K562 (cell line): ENCODE results near the gene EYA2. TPM values are rescaled to one million over a fixed set of nuclear protein-coding genes. Genes with fewer than 3 reads are reported as not detected.

Source experiments
- ATAC-seq: fragments of 200-7000 bp; cut with Tn5 transposase; 3 replicates; pipeline ENCODE4 v1.9.1; 2020; ENCODE audit warnings: moderate library complexity
- BruUV-seq: library from RNA; stranded (reverse); fragments of 400-500 nt; replicated peaks from 2 replicates; lab custom pipeline; 2021; lab: Mats Ljungman, UMichigan
- CTCF ChIA-PET: fragments of 300-600 bp; formaldehyde crosslinking; extraction: SDS; loops from one replicate; lab custom pipeline; 2021; ENCODE audit warnings: low intra/inter-chr PET ratio; lab: Yijun Ruan, JAX
- POLR2A ChIA-PET: fragments of 300-600, 350-650 bp; sonication (Branson Sonifier 250); formaldehyde crosslinking; extraction: SDS; loops from one replicate; lab custom pipeline; 2021; ENCODE audit warnings: antibody characterized with exemption, inconsistent platforms; lab: Yijun Ruan, JAX
- DNase-seq, 4 experiments: peaks; one replicate each; pipeline versions ENCODE4 v3.0.0 to v3.0.0-alpha.2; 2011 to 2018; ENCODE audit warnings: low spot score in 3 of 4, mixed read lengths in 3 of 4; ENCODE audit errors: extremely low read depth in 1 of 4
- FAIRE-seq: peaks from 2 replicates; lab custom pipeline; 2011; peaks lifted over from hg19 to GRCh38; lab: Jason Lieb, UNC
- H2AFZ ChIP-seq: 2 replicates; pipeline ENCODE4 v1.6.0; 2011; ENCODE audit warnings: low read depth, low read length, control low read depth, inconsistent platforms
- H3K27ac ChIP-seq: fragments of 200-600 bp; 3 replicates; pipeline ENCODE4 v1.8.0; 2011; ENCODE audit warnings: low read depth, mild to moderate bottlenecking, control low read depth, inconsistent platforms, low read length, moderate library complexity, mixed read lengths; ENCODE audit errors: extremely low read depth
- H3K27me3 ChIP-seq, 2 experiments: fragments of 300-600 bp in 1 of 2; 2 replicates in 1 of 2; 3 replicates in 1 of 2; pipeline versions ENCODE4 v1.6.0 to v1.8.0; 2011; ENCODE audit warnings: inconsistent platforms in 2 of 2, low read length in 2 of 2, mild to moderate bottlenecking in 1 of 2, mixed read lengths in 1 of 2, moderate library complexity in 1 of 2; ENCODE audit not compliant: control insufficient read depth in 2 of 2, insufficient read depth in 2 of 2
- H3K36me3 ChIP-seq: fragments of 300-600 bp; 3 replicates; pipeline ENCODE4 v1.8.0; 2011; ENCODE audit warnings: mild to moderate bottlenecking, low read length, inconsistent platforms; ENCODE audit not compliant: control insufficient read depth, insufficient read depth
- H3K4me1 ChIP-seq, 2 experiments: fragments of 200-600 bp in 1 of 2; replicated peaks in 1 of 2; 2 replicates in 1 of 2; 3 replicates in 1 of 2; pipeline versions ENCODE4 v1.5.1 to v1.8.0; 2011; ENCODE audit warnings: inconsistent platforms in 2 of 2, low read length in 2 of 2, mild to moderate bottlenecking in 1 of 2, mixed read lengths in 1 of 2, moderate library complexity in 1 of 2; ENCODE audit not compliant: control insufficient read depth in 2 of 2, insufficient read depth in 2 of 2
- H3K4me2 ChIP-seq: 2 replicates; pipeline ENCODE4 v1.6.1; 2011; ENCODE audit warnings: low read length, control low read depth, inconsistent platforms, mixed read lengths; ENCODE audit not compliant: insufficient read depth
- H3K4me3 ChIP-seq: fragments of 200-600 bp; sonication (generic), shearing (Covaris generic); 2 replicates; pipeline ENCODE4 v1.5.1; 2016; ENCODE audit warnings: control low read depth, inconsistent platforms
- H3K79me2 ChIP-seq: fragments of 200-600 bp; 3 replicates; pipeline ENCODE4 v1.8.0; 2011; ENCODE audit warnings: low read length, inconsistent platforms; ENCODE audit not compliant: control insufficient read depth, insufficient read depth
- H3K9ac ChIP-seq, 2 experiments: 2 replicates each; pipeline versions ENCODE4 v1.6.0 to v1.6.1; 2011; ENCODE audit warnings: low read depth in 2 of 2, low read length in 2 of 2, control low read depth in 1 of 2, inconsistent platforms in 1 of 2, mild to moderate bottlenecking in 1 of 2, mixed read lengths in 1 of 2; ENCODE audit not compliant: insufficient read depth in 1 of 2
- H3K9me1 ChIP-seq: one replicate; pipeline ENCODE4 v1.6.0; 2011; ENCODE audit warnings: inconsistent platforms, mild to moderate bottlenecking, low read length, moderate library complexity; ENCODE audit not compliant: control insufficient read depth, insufficient read depth
- H3K9me3 ChIP-seq: replicated peaks from 2 replicates; pipeline ENCODE4 v1.5.1; 2011; ENCODE audit warnings: low read depth, low read length, inconsistent platforms; ENCODE audit not compliant: control insufficient read depth, insufficient read depth
- H4K20me1 ChIP-seq: replicated peaks from 2 replicates; pipeline ENCODE4 v1.6.1; 2011; ENCODE audit warnings: low read length, inconsistent platforms, mixed read lengths; ENCODE audit not compliant: control insufficient read depth, insufficient read depth
- ELF2 ChIP-seq: fragments of 250-450 bp; sonication (Bioruptor Pico); IDR thresholded peaks from 2 replicates; pipeline ENCODE4 v1.5.0; 2021; ENCODE audit warnings: mild to moderate bottlenecking
- MTF1 ChIP-seq: fragments of 250-450 bp; sonication (Bioruptor Pico); IDR thresholded peaks from 2 replicates; pipeline ENCODE4 v1.9.0; 2021; ENCODE audit warnings: moderate library complexity, mild to moderate bottlenecking, inconsistent platforms, borderline replicate concordance
- MXI1 ChIP-seq: IDR thresholded peaks from 2 replicates; pipeline ENCODE4 v1.6.1; 2011; ENCODE audit warnings: low read depth, mild to moderate bottlenecking, improper control_type of control experiment, low read length
- SP2 ChIP-seq: IDR thresholded peaks from 2 replicates; pipeline ENCODE4 v1.6.1; 2011; ENCODE audit warnings: mild to moderate bottlenecking, low read depth, low read length, moderate library complexity; ENCODE audit not compliant: poor library complexity, severe bottlenecking; ENCODE audit errors: extremely low read depth
- WGBS: fragments of 100-300 bp; shearing (Covaris generic); methylation state at CpG from one replicate; pipeline ENCODE4 v1.1.6; 2016; ENCODE audit warnings: low coverage, mixed read lengths; ENCODE audit not compliant: insufficient coverage; ENCODE audit errors: missing lambda C conversion rate; 5-methylcytosine and 5-hydroxymethylcytosine counted together
- in situ Hi-C: fragments of 300-500 bp; cut with MboI; formaldehyde crosslinking; loops from 4 replicates; pipeline ENCODE4 v1.15.0; 2018; ENCODE audit warnings: inconsistent platforms, mixed read lengths
- intact Hi-C: fragments of 100-400 bp; cut with micrococcal nuclease; formaldehyde crosslinking; loops from 2 replicates; pipeline ENCODE4 v1.14.2; 2022
- polyA plus RNA-seq, 8 experiments: library from polyadenylated mRNA; depleted of rRNA in 4 of 8; stranded (reverse) in 5 of 8; unstranded in 3 of 8; fragments of >200 nt; fragmentation: Nextera tagmentation in 2 of 8; fragmentation: Illumina TruSeq in 1 of 8; extraction: Ambion mirVana in 2 of 8; extraction: Trizol in 1 of 8; gene quantifications; 2 replicates each; pipeline versions ENCODE4 v1.2.1 to v1.2.3, GENCODE V29; 2011 to 2014; ENCODE audit warnings: inconsistent platforms in 1 of 8, missing spikeins in 1 of 8
- total RNA-seq, 7 experiments: library from RNA; depleted of rRNA in 6 of 7; stranded (reverse); fragments of >200 nt in 6 of 7; fragmentation: Illumina TruSeq in 2 of 7; extraction: Trizol in 2 of 7; gene quantifications; 2 replicates each; pipeline versions ENCODE4 v1.2.1 to v1.2.3, GENCODE V29; 2011 to 2021; ENCODE audit warnings: low replicate concordance in 1 of 7

Gene EYA2
- total and polyA plus RNA-seq, 9 of the 15 experiments (the other 6 are each of a cell fraction or from before 2014, with no cell fraction given), result 0.03 TPM; not detected in 8

DNA sequence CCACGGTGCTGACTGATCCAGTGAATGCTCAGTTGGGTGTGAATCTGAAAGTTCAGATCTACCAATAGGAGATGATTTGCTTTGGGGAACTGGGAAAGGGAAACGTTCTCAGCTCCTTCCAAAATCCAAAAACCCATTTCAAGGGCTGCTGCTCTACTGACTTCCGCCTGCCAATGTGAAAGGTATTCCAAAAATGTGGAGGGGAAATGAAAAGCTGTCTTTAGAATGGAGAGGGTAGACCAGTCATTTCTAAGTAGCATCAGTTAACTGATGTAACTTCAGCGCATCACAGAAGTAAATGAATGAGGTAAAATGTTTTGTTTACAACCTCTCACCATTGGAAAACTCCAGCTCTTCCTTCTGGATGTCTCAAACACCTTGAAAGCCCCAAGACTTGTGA is 19.6 kb upstream of the EYA2 start:
- ChIA-PET CTCF (no interaction called here), POLR2A (interaction anchor here (0.6 kb wide), 1 partner anchor 26 kb away, joined by 3 read pairs; no protein-coding TSS in a partner anchor)
- no peak overlapping the region for H2AFZ ChIP-seq
- no peak overlapping the region for H3K4me3 ChIP-seq
- no TSS peak for BruUV-seq
- no peak for FAIRE-seq
- H3K27ac ChIP-seq, result no peak overlapping the region
- H3K9ac ChIP-seq, result no peak overlapping the region
- no peaks in the 10 kb centered on the region for H3K36me3 ChIP-seq
- no peaks in the 10 kb centered on the region for H3K9me1 ChIP-seq
- no peak for TF ChIP-seq MXI1
- no peak for TF ChIP-seq MTF1 (CRISPR knock-in tag)
- no peaks in the 10 kb centered on the region for H3K79me2 ChIP-seq
- H4K20me1 ChIP-seq, result no peaks in the 10 kb centered on the region
- intact Hi-C loops (no loop called here), in situ Hi-C loops (no loop called here)
- no peak for ATAC-seq
- H3K4me2 ChIP-seq, result no peak overlapping the region
- DNase-seq, result no peak
- 2% methylated on average over 4 of the region's 4 CpGs for WGBS
- H3K4me1 ChIP-seq, result no peaks in the 10 kb centered on the region
- no peaks in the 10 kb centered on the region for H3K27me3 ChIP-seq
- H3K9me3 ChIP-seq, result no peaks in the 10 kb centered on the region

DNA sequence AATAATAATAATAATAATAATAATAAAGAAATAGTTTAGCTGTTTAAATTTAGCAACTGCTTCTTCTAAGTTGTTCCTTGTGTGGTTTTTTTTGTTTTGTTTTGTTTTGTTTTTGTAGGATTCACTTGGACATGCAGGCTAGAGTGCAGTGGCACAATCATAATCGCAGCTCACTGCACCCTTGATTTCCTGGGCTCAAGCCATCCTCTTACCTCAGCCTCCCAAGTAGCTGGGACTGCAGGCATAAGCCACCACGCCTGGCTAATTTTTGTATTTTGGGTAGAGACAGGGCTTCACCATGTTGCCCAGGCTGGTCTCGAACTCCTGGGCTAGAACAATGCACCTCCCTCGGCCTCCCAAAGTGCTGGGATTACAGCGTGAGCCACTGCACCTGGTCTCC is 15.3 kb upstream of the EYA2 start:
- intact Hi-C loops, result no loop called here
- H3K27me3 ChIP-seq, result peaks cover 0 to 6% of the 10 kb centered on the region in 2 experiments; a peak in 1 of 5 replicates
- in situ Hi-C loops, result no loop called here
- no peak overlapping the region for H3K27ac ChIP-seq
- 0% methylated on average over 5 of the region's 5 CpGs for WGBS
- H3K4me3 ChIP-seq, result no peak overlapping the region
- H3K9me1 ChIP-seq, result no peaks in the 10 kb centered on the region
- no peak overlapping the region for H3K9ac ChIP-seq
- ChIA-PET POLR2A (interaction anchor here (0.7 kb wide), 1 partner anchor 14 kb away, joined by 4 read pairs; no protein-coding TSS in a partner anchor), CTCF (no interaction called here)
- FAIRE-seq (no peak), ATAC-seq (no peak), DNase-seq (no peak)
- no peaks in the 10 kb centered on the region for H3K4me1 ChIP-seq
- H3K36me3 ChIP-seq, result no peaks in the 10 kb centered on the region
- H4K20me1 ChIP-seq, result no peaks in the 10 kb centered on the region
- no peak overlapping the region for H2AFZ ChIP-seq
- H3K9me3 ChIP-seq, result no peaks in the 10 kb centered on the region
- no peak overlapping the region for H3K4me2 ChIP-seq
- no peaks in the 10 kb centered on the region for H3K79me2 ChIP-seq
- BruUV-seq, result no TSS peak
- TF ChIP-seq SP2 (no peak), ELF2 (CRISPR knock-in tag) (no peak)
